Stimulated activated CD4-positive, alpha-beta T cell treated with anti-CD3 and anti-CD28 coated beads, TNF-alpha, amount 100 ng/mL, for 1 hour (primary cell): ENCODE data around the gene KRTAP2-3.
"Not testable (repeated sequence)": the region's sequence is repeated elsewhere in the genome, so short reads cannot be mapped to it uniquely, and the experiment has no call there.

Experiments used
- DNase-seq, 3 donors: peaks; one replicate each; pipeline ENCODE4 v3.0.0-alpha.2; 2020; ENCODE audit warnings: low read depth in 3 of 3, low spot score in 1 of 3

Gene KRTAP2-3, protein sequence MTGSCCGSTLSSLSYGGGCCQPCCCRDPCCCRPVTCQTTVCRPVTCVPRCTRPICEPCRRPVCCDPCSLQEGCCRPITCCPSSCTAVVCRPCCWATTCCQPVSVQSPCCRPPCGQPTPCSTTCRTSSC

DNA sequence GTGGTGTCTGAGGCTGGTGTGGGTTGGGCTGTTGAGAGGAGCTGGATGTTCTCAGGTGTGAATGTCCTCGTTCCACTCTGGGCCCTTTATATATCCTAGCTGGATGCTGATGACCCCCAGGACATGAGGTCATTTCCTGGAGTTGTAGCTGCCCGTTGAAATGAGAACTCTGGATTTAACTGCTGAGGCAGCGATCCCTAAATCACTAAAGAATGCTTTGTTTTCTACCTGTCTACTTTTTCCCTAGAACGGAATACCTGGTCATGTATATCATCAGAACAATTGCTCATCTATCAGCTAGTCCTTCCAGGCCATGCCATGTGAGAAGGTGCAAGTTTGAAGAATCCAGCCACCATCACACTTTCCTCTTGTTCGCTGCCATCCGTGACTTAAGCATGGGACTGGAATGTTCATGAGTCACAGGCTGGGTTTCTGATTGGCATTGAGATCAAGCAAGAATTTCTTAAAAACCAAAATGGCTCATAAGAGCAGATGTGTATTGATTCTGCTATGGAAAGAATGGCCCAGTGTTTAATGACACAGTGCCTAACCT is at the start of gene KRTAP2-3:
Gene KRTAP2-3, minus strand, starts transcription at position 63 of the 553 bp plus-strand sequence. CDS start 64 bp downstream, outside the sequence.
- DNase-seq, result no peak

DNA sequence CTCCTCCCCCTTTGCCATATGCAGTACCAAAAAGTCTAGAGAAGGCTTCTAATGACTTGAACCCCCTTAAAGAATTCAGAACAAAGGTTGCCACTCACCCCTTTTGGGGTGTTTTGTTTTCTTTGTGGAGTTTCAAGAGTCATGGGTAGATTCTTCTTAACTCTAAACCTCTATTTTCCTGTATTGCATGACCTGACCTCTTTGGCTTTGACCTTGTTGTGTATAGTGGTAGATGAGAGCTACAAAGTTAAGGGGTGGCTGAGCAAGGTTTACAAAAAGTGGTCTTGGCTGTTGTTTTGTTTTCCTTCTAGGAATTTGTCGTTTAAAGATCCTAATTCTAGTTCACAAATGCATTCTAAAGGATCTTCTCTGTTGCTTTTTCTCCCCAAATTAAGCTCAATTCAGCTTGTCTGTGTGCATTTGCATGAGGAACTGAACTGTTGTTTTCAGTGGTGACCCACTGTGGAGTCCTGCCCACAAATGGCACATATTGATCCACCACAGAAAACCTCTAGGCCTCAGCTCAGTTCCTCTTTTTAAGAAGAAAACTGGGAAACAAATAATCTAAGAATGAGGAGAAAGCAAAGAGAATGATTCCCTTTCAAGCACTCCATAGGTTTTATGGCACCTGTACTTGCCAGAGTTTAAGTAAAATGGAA is 48.9 kb upstream of the KRTAP2-3 start:
- not testable (repeated sequence) for DNase-seq

DNA sequence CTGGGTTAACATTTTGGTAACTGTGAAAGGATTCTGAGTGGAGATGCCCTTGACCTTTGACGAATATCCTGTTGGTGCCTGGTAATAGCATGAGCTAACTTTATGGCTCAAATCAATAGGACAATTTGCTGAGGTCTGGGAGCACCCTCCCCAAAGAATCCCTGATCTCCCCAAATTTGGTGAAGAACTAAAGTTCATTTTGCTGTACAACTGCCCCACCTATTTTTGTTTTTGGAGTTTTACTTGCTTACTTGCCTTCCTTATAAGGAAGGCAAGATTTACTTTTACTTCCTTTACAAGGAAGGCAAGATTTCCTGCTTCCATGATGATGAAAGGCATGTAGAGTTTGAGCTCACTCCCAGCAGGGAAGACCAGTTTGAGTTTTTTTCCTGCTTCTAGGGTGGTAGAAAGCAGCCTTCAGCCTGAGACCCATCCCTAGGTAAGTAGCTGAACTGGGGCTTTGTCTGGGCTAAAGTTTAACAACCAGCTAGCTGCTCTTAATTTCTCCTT is 48.1 kb upstream of the KRTAP2-3 start:
- no peak for DNase-seq

DNA sequence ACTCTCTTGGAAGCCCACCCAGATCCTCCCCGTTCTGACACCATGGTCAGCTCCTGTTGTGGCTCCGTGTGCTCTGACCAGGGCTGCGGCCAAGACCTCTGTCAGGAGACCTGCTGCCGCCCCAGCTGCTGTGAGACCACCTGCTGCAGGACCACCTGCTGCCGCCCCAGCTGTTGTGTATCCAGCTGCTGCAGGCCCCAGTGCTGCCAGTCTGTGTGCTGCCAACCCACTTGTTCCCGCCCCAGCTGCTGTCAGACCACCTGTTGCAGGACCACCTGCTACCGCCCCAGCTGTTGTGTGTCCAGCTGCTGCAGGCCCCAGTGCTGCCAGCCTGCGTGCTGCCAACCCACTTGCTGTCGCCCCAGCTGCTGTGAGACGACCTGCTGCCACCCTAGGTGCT is 45.4 kb upstream of the KRTAP2-3 start, which contains the start of gene KRTAP4-9:
Gene KRTAP4-9, plus strand, starts transcription at position 43 of the 400 bp plus-strand sequence. Its CDS starts 0 bp downstream, at position 43.
- DNase-seq, result not testable (repeated sequence)

DNA sequence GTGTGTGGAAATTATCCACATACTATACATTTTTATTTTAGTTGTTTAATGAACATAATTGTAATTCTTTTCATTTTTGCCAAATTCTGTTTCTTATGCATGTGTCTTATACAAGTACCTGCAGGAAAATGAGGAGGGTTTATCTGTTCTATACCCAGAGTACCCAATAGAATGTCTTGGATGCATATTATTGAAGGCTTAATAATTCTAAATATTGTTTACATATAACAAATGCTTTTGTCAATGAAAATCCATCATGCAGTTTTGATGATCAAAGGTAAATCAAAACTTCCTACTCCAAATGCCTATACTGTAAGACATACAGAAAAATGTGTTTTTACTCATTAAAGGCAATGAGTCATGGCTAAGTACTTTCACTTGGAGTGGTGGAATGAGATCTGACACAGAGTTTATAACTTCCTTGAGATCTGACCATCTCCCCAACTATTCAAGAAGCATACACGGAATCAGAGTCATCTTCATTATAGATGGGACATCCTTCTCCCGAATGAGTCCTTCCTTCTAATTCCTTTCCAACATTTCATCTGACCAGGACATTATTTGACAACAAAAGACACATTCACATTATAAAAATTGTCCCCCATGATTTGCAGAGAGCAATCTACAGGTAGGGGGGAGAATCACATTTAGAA is 44.6 kb upstream of the KRTAP2-3 start:
- DNase-seq, result not testable (repeated sequence)

DNA sequence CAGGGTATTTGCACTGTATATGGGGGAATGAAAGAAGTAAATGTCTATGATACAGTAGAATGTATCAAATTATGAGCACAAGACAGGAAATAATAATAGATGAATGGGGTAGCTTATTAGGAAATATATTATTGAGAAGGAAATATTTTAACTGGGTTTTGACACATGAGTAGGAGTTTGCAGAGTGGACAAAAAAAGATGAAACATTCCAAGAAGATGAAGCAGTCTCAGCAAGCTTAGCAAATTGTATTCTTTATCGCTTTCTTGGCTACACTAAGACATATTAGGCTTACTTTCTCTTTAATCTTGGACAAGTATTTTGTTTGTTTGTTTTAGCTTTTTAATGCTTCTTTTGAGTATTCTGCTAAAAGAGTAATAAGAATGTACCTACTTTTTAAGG is 44.0 kb upstream of the KRTAP2-3 start:
- DNase-seq, result no peak

DNA sequence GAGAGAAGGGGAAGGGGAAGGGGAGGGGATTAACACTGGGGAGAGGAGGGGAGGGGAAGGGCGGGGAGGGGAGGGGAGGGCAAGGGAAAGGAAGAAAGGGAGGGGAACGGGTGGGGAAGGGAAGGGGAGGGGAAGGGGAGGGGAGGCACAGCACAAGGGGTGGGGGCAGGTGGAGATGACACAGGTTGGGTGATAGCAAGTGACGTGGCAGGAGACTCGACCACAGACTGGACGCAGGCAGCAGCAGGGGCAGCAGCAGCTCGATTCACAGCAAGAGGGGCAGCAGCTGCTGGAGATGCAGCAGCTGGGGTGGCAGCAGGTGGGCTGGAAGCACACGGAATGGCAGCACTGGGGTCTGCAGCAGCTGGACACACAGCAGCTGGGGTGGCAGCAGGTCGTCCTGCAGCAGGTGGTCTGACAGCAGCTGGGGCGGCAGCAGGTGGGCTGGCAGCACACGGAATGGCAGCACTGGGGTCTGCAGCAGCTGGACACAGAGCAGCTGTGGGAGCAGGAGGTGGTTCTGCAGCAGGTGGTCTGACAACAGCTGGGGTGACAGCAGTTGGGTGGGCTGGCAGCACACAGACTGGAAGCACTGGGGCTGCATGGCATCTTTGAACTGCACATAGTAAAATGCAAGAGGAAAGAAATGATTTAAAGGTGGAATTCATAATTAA is 41.8 kb upstream of the KRTAP2-3 start, which contains the start of gene KRTAP4-16:
Gene KRTAP4-16, minus strand, starts transcription at position 624 of the 674 bp plus-strand sequence. Its CDS starts 0 bp downstream, at position 624.
- DNase-seq, result no peak

DNA sequence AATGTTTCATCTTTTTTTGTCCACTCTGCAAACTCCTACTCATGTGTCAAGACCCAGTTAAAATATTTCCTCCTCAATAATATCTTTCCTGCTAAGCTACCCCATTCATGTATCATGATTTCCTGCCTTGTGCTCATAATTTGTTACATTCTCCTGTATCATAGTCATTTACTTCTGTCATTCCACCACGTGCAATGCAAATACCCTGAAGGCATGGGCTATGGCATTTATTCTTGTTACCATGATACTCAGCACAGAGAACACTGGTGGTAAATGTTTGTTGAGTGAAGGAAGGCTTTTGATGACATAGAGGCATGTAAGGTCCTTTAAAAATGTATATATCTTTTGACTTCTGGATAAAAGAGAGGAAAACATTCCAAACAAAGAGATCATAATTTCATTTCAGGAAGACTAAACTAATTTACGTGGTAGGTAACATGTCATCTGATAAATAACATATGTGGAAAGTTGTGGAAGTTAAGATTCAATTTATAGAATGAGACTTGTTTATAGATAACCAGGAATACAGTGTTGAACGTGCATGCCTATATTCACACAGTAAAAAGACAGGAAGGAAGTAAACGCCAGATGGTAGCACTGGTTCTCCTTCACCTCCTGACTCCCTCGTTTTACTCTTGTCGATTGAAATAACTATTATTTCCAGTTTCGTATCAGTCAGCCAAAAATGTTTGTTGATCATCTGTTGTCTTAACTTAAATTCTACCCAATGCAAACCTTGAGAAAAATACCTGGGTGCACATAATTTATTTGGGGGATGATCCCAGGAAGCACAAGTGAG is 40.0 kb upstream of the KRTAP2-3 start:
- not testable (repeated sequence) for DNase-seq

DNA sequence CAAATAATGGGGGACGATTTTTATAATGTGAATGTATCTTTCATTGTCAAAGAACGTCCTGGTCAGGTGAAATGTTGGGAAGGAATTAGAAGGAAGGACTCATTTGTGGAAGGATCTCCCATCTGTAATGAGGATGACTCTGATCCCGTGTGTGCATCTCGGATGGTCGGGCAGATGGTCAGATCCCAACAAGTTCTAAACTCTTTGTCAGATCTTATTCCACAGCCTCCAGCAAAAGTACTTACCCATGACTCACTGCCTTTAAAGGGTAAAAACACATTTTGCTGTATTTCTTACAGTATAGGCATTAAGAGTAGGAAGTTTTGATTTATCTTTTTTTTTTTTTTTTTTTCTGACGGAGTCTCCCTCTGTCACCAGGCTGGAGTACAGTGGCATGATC is 38.6 kb upstream of the KRTAP2-3 start:
- no peak for DNase-seq

DNA sequence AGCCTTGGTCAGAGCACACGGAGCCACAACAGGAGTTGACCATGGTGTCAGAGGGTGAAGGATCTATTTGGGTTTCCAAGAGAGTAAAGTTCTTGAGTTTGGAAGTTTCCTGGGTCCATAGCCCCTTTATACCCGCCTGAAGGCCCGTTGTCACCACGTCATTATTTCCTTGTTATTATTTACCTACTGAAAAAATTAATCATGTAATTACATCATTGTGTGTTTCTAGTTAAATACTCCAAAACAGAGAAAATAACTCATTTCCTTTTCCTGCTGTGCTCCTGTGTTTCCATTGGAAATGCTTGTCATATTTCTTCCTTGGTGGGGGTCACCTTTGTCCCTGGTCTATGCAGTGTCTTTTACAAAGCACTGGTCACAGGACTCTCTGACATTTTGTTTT is 38.1 kb upstream of the KRTAP2-3 start, which contains the start of gene KRTAP4-8:
Gene KRTAP4-8, minus strand, starts transcription at position 101 of the 400 bp plus-strand sequence. Its CDS starts 58 bp downstream, at position 43.
- no peak for DNase-seq

DNA sequence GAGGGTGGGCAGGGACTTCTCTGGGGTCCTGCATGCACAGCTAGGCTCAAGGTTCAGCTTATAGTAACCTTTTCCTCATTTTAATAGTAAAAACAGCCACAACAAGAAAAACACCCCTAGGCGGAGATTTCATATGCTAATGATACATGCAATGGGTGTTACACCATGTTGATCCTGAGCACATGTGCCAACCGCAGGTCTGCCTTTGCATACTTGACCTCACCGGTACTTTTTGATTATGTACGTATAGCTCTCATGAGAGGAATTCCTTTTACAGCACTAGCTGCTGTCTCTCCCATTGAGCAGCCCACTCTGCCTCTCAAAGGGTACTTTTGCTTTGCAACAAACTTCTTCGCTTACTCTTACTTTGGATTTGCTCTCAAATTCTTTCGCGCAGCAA is 36.1 kb upstream of the KRTAP2-3 start:
- no peak for DNase-seq

DNA sequence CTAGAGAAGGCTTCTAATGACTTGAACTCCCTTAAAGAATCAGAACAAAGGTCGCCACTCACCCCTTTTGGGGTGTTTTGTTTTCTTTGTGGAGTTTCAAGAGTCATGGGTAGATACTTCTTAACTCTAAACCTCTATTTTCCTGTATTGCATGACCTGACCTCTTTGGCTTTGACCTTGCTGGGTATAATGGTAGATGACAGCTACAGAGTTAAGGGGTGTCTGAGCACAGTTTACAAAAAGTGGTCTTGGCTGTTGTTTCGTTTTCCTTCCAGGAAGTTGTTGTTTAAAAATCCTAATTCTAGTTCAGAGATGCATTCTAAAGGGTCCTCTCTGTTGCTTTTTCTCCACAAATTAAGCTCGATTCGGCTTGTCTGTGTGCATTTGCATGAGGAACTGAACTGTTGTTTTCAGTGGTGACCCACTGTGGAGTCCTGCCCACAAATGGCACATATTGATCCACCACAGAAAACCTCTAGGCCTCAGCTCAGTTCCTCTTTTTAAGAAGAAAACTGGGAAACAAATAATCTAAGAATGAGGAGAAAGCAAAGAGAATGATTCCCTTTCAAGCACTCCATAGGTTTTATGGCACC is 28.9 kb upstream of the KRTAP2-3 start:
- DNase-seq, result not testable (repeated sequence)

DNA sequence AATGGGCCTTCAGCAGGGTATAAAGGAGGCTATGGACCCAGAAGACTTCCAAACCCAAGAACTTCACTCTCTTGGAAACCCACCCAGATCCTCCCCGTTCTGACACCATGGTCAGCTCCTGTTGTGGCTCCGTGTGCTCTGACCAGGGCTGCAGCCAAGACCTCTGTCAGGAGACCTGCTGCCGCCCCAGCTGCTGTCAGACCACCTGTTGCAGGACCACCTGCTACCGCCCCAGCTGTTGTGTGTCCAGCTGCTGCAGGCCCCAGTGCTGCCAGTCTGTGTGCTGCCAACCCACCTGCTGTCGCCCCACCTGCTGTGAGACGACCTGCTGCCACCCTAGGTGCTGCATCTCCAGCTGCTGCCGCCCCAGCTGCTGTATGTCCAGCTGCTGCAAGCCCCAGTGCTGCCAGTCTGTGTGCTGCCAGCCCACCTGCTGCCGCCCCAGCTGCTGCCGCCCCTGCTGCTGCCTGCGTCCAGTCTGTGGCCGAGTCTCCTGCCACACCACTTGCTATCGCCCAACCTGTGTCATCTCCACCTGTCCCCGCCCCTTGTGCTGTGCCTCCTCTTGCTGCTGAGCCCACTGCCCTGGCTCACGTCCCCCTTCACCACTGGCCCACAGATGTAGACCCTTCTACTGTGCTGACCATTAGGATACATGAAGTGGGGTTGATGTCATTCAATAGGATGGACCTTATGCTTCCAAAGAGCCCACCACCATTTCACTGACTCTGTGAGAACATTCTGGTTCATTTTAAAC is 24.4 kb upstream of the KRTAP2-3 start, which contains the start of gene KRTAP4-7:
Gene KRTAP4-7, plus strand, starts transcription at position 51 of the 757 bp plus-strand sequence. Its CDS starts 57 bp downstream, at position 108.
- not testable (repeated sequence) for DNase-seq

DNA sequence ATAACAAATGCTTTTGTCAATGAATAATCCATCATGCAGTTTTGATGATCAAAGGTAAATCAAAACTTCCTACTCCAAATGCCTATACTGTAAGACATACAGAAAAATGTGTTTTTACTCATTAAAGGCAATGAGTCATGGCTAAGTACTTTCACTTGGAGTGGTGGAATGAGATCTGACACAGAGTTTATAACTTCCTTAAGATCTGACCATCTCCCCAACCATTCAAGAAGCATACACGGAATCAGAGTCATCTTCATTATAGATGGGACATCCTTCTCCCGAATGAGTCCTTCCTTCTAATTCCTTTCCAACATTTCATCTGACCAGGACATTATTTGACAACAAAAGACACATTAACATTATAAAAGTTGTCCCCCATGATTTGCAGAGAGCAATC is 23.5 kb upstream of the KRTAP2-3 start:
- not testable (repeated sequence) for DNase-seq

DNA sequence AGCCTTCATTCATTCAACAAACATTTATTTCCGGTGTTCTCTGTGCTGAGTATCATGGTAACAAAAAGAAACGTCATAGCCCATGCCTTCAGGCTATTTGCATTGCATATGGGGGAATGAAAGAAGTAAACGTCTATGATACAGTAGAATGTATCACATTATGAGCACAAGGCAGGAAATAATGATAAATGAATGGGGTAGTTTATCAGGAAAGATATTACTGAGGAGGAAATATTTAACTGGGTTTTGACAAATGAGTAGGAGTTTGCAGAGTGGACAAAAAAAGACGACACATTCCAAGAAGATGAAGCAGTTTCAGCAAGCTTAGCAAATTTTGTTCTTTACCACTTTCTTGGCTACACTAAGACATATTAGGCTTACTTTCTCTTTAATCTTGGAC is 22.7 kb upstream of the KRTAP2-3 start:
- no peak for DNase-seq

DNA sequence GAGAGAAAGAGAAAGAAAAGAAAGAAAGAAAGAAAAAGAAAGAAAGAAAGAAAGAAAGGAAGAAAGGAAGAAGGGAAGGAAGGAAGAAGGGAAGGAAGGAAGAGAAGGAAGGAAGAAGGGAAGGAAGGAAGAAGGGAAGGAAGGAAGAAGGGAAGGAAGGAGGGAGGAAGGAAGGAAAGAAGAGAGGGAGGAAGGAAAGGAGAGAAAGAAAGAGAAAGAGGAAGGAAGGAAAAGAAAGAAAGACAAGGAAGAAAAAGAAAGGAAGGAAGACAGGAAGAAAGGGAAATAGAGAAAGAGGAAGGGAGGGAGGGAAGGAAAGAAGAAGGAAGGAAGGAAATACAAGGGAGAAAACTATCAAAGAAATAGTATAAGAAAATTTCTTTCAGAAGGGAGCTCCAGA is 16.9 kb upstream of the KRTAP2-3 start:
- DNase-seq, result no peak

DNA sequence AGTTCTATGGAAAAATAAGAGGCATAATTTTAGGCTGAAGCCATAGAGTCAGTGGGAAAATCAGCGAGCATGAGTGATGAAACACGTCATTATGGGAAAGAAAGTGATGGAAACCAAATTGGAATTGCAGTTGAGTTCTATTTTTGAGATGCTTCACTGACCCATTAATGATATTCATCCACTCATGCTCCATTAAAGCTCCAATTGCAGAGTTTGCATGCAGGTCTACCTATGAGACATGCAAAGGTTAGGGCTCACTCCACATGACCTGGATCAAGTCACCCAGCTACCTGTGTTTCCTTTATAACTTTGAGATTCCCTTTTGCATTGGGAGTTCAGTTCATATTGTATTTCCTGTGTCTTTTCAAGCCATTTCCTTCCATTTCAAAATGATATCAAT is 13.8 kb upstream of the KRTAP2-3 start:
- no peak for DNase-seq

DNA sequence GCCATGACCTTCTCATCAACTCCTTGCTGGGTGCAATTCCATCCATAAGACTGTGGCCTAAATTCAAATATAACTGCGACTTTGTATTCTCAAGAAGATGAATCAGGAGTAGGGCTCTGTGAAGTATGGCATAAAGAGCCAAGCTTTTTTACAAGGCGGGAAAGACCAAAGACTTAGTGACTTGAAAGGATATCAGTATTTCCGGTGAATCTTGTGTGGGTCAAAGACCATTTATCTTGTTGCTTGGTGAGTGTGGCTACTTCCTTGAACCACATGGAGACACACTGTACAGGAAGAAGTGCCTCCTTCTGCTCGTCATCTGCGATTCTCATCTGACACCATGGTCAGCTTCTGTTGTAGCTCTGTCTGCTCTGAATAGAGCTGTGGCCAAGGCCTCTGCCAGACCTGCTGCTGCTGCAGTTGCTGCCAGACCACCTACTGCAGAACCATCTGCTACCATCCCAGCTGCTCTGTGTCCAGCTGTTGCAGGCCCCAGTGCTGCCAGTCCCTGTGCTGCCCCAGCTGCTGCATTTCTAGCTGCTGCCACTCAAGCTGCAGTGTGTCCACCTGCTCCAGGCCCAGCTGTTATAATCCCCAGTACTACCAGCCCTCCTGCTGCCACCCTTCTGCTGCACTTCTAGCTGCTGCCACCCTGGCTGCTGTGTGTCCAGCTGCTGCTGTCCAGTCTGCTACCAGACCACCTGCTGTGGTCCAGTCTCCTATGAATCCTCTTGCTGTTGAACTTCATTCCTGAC is 11.9 kb upstream of the KRTAP2-3 start:
- DNase-seq, result no peak
